Colonic mucosa (tissue), 4 donors: ENCODE data around the gene MX2. TPM values are rescaled to one million over a fixed set of nuclear protein-coding genes. Genes with fewer than 3 reads are reported as not detected.

Source experiments
- DNase-seq: peaks from one replicate; pipeline ENCODE4 v3.0.0-alpha.2; 2020
- H3K27ac ChIP-seq: fragments of 200-600 bp; one replicate; pipeline ENCODE4 v1.8.0; 2021
- H3K27me3 ChIP-seq: fragments of 200-600 bp; one replicate; pipeline ENCODE4 v1.8.0; 2021
- H3K36me3 ChIP-seq: fragments of 200-600 bp; one replicate; pipeline ENCODE4 v1.8.0; 2021
- H3K4me1 ChIP-seq: fragments of 200-600 bp; one replicate; pipeline ENCODE4 v1.8.0; 2021; ENCODE audit warnings: mild to moderate bottlenecking
- H3K4me3 ChIP-seq: fragments of 200-600 bp; one replicate; pipeline ENCODE4 v1.8.0; 2021
- H3K9ac ChIP-seq, 2 donors: one replicate each; pipeline ENCODE4 v1.7.0; 2013; ENCODE audit warnings: control low read depth in 2 of 2, low read depth in 2 of 2, low read length in 2 of 2
- H3K9me3 ChIP-seq: fragments of 200-600 bp; one replicate; pipeline ENCODE4 v1.8.0; 2021
- intact Hi-C: fragments of 100-400 bp; cut with DNase I; formaldehyde crosslinking; loops from one replicate; pipeline ENCODE4 v1.14.1; 2022
- total RNA-seq, 2 donors: library from RNA; stranded (reverse); fragmentation: NEBNext Ultra II Directional in 1 of 2; extraction: Animal tissue kit (Norgen Biotek cat#: 25700) in 1 of 2; gene quantifications; one replicate each; pipeline ENCODE4 v1.2.1, GENCODE V29; 2021
- TF ChIP-seq, protein P1 (sequence below): fragments of 200-600 bp; IDR thresholded peaks from one replicate; pipeline ENCODE4 v1.8.0; 2022; ENCODE audit warnings: antibody characterized with exemption, mild to moderate bottlenecking
- donor health status: healthy.
- donor health status: DM: no; HTN: no; CAD: no.
- donor health status: DM: no; HTN: no; CAD: no.

Gene MX2
- total RNA-seq, 2 donors from 2014 or later = 2.0 to 2.5 TPM

DNA sequence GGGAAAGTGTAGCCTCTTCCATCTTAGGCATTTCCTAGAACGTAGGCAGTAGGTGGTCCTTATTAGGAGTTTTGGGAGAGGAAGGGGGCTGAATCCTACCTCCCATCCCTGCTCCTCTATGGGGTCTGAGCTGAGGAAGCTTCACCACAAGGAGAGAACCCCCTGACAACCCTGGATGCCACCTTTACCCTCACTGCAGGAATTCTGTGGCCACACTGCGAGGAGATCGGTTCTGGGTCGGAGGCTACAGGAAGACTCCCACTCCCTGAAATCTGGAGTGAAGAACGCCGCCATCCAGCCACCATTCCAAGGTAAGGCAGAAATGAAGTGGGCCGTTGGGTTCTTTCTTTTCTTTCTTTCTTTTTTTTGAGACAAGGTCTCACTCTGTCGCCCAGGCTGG is 65.7 kb downstream of the MX2 start:
- TF ChIP-seq, protein P1, sequence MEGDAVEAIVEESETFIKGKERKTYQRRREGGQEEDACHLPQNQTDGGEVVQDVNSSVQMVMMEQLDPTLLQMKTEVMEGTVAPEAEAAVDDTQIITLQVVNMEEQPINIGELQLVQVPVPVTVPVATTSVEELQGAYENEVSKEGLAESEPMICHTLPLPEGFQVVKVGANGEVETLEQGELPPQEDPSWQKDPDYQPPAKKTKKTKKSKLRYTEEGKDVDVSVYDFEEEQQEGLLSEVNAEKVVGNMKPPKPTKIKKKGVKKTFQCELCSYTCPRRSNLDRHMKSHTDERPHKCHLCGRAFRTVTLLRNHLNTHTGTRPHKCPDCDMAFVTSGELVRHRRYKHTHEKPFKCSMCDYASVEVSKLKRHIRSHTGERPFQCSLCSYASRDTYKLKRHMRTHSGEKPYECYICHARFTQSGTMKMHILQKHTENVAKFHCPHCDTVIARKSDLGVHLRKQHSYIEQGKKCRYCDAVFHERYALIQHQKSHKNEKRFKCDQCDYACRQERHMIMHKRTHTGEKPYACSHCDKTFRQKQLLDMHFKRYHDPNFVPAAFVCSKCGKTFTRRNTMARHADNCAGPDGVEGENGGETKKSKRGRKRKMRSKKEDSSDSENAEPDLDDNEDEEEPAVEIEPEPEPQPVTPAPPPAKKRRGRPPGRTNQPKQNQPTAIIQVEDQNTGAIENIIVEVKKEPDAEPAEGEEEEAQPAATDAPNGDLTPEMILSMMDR = no peak
- Histone ChIP-seq H3K4me1 (peaks cover 5% of the 10 kb centered on the region), H3K9ac (no peak overlapping the region), H3K4me3 (no peak overlapping the region), H3K27ac (no peak overlapping the region), H3K27me3 (no peaks in the 10 kb centered on the region), H3K9me3 (no peaks in the 10 kb centered on the region), H3K36me3 (no peaks in the 10 kb centered on the region)
- no peak for DNase-seq
- intact Hi-C loops = no loop called here

- H3K4me3 ChIP-seq = no peak overlapping the region
- TF ChIP-seq, protein P1 = no peak
- no peak overlapping the region for H3K27ac ChIP-seq
- no peak overlapping the region for H3K9ac ChIP-seq
- peaks cover 5% of the 10 kb centered on the region for H3K4me1 ChIP-seq
- no peaks in the 10 kb centered on the region for H3K9me3 ChIP-seq
- intact Hi-C loops = no loop called here
- H3K27me3 ChIP-seq = no peaks in the 10 kb centered on the region
- no peak for DNase-seq
- H3K36me3 ChIP-seq = no peaks in the 10 kb centered on the region
Measured at GRCh38 chr21:41428311-41428710, 66.5 kb downstream of the MX2 start.

GRCh38 chr21:41428847-41429246 is 67.0 kb downstream of the MX2 start:
- Histone ChIP-seq H3K4me1 (peaks cover 5% of the 10 kb centered on the region), H3K9me3 (no peaks in the 10 kb centered on the region), H3K4me3 (no peak overlapping the region), H3K27ac (no peak overlapping the region), H3K9ac (no peak overlapping the region), H3K36me3 (no peaks in the 10 kb centered on the region), H3K27me3 (no peaks in the 10 kb centered on the region)
- TF ChIP-seq, protein P1 = no peak
- DNase-seq = no peak
- intact Hi-C loops = no loop called here

- no peak overlapping the region for H3K27ac ChIP-seq
- H3K9ac ChIP-seq = no peak overlapping the region
- no peaks in the 10 kb centered on the region for H3K27me3 ChIP-seq
- no peak for DNase-seq
- intact Hi-C loops = no loop called here
- no peak overlapping the region for H3K4me3 ChIP-seq
- H3K36me3 ChIP-seq = no peaks in the 10 kb centered on the region
- TF ChIP-seq, protein P1 = no peak
- no peaks in the 10 kb centered on the region for H3K9me3 ChIP-seq
- peaks cover 5% of the 10 kb centered on the region for H3K4me1 ChIP-seq
Measured at GRCh38 chr21:41429305-41429704, 67.5 kb downstream of the MX2 start.

- DNase-seq = no peak
- no peaks in the 10 kb centered on the region for H3K9me3 ChIP-seq
- TF ChIP-seq, protein P1 = no peak
- intact Hi-C loops = no loop called here
- no peaks in the 10 kb centered on the region for H3K27me3 ChIP-seq
- no peak overlapping the region for H3K9ac ChIP-seq
- no peaks in the 10 kb centered on the region for H3K36me3 ChIP-seq
- H3K27ac ChIP-seq = no peak overlapping the region
- H3K4me1 ChIP-seq = peaks cover 5% of the 10 kb centered on the region
- no peak overlapping the region for H3K4me3 ChIP-seq
Measured at GRCh38 chr21:41429925-41430491, 68.2 kb downstream of the MX2 start.
